ENCODE data around the gene AFF1.

GRCh38 chr4:87024201-87024600, 89.4 kb downstream of the AFF1 start:
- no peak for TF ChIP-seq POLR2A (IDR thresholded peaks at IDR 0.05)
- TF ChIP-seq, protein P1, sequence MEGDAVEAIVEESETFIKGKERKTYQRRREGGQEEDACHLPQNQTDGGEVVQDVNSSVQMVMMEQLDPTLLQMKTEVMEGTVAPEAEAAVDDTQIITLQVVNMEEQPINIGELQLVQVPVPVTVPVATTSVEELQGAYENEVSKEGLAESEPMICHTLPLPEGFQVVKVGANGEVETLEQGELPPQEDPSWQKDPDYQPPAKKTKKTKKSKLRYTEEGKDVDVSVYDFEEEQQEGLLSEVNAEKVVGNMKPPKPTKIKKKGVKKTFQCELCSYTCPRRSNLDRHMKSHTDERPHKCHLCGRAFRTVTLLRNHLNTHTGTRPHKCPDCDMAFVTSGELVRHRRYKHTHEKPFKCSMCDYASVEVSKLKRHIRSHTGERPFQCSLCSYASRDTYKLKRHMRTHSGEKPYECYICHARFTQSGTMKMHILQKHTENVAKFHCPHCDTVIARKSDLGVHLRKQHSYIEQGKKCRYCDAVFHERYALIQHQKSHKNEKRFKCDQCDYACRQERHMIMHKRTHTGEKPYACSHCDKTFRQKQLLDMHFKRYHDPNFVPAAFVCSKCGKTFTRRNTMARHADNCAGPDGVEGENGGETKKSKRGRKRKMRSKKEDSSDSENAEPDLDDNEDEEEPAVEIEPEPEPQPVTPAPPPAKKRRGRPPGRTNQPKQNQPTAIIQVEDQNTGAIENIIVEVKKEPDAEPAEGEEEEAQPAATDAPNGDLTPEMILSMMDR (IDR thresholded peaks at IDR 0.05): no peak

All from thyroid gland (tissue), 4 donors.